Stimulated activated CD4-positive, alpha-beta T cell treated with anti-CD3 and anti-CD28 coated beads, Interleukin-1b, Interleukin-23, amount 100 ng/mL, for 1 hour (primary cell): ENCODE measurements around the gene CNDP1.

ENCODE experiments used
- DNase-seq, 2 donors: peaks; one replicate each; pipeline ENCODE4 v3.0.0-alpha.2; 2020; ENCODE audit warnings: low read depth in 2 of 2

Gene CNDP1

DNA sequence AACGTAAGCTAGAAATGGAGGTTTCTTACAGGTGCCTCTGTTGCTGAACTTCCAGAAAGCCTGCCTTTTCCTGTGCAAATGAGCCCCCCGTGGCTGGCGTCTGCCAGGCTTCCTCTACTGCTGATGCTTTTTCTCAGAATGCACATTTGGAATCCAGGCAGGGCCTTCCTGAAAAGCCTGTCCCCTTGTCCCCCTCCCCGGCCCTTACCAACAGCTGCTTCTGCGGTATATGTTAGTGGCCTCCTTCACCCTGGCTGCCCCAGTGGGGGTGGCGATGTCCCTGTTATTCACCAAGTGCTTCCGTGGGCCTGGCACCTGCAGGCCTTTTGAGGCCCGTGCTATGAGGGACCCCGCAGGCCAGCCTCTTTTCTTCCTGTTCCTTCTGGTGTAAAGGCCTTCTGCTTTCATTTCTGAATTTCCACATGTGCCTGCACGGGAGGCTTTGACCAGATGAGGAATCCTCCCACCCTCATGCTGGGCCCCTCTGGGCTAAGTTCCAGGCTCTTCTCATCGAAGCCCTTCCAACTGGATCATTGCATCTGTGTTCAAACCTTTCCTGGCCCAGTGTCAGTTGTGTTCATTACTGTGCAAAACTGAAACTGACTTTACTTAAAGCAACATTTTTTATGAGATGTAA lies 27.7 kb upstream of the CNDP1 start:
- no peak for DNase-seq

DNA sequence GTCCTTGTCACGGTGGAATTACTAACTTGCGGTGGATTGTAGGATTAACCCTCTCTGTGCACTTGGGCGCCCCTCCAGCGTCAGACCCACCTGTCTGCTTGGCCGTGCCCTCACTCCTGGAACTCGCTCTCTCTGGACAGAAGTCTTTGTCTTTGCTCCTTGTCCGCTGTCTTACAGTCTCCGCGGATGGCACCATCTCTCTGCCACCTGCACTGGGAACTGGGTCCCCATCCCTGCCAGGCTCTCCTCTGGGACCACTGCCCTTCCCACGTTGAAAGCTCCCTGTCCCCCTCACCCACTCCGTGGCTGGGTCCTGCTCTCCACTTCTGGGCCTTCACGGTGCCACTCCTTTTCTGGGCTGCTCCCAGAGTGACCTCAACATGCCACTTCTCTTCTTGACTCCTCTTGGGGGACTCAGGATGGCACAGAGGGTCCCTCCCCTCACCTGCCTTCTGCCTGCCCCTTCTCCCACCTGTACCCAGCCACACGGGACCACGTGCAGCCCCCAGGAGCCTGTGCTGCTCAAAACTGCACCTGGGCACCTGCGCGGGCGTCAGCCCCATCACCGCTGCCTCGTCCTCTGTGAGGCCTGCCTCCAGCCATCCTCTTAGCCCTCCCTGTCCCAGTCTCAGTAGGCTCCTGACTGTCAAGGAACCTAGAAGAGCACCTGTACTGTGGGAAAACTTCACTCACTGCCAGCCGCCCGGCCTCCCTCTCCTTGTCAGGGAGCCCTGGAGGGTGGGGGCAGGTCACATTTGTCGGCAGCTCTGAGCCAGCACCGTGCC lies 27.0 kb upstream of the CNDP1 start:
- no peak for DNase-seq

DNA sequence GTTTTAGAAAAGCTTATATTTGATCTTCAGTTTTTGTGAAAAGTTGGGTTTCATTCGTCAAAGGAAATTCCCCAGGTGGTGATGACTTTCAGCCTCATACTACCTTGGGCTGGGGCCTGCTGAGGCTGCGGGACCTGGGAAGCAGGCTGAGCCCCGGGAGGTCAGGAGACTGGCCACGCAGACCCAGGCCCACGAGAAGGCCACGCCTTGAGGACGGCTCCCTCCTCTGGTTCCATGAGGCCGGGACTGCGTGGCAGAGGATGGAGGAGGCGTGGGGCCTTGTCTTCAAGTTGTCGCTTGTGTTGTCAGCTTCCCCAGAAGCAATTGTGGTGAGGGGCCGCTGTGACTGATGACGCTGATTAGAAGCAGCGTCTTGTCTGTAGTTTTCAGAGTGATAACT lies 26.4 kb upstream of the CNDP1 start:
- no peak for DNase-seq

GRCh38 chr18:74508366-74508765 lies 25.9 kb upstream of the CNDP1 start:
- no peak for DNase-seq

- no peak for DNase-seq
These were observed 25.5 kb upstream of the CNDP1 start for GRCh38 chr18:74508821-74509225.

DNA sequence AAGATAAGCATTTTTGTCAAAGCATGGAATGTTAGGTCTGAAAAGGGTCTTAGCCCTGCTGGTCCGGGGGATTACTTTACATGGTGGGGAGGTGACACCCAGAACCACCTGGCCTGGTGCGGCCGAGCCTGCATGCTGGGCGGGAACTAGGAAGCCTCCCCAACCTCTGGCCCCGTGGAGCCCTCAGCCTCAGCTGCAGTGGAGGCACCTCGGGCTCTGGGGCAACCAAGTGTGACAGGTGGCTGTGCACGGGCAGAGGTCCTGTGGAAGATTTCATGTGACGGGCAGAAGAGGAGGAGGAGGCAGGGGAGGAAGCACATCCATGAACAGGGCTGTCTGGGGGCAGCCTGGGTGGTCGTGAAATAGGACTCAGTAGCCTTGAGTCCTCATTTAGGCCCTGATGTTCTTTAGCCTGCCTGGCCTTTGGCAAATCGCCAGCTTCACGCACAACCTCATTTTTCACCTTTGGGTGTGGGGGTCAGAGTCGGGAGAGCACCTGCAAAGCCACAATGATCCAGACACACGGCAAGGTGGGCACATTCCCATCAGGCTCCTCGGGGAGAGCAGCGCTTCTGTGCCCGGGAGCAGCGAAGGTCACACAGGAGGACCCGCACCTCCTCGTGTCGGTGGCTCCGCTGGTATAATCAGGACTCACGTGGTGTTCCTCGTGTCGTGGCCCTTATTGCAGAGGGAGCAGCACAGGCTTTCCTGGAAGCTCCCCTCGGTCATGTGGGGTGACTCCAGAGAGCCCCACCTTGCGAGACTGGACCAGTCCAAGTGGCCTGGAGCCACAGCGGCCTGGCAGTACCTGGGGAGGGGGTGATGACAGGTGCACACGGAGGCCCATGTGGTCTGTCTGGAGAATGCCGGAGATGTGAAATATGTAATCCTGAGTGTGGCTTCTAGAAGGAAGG lies 24.2 kb upstream of the CNDP1 start:
- no peak for DNase-seq

DNA sequence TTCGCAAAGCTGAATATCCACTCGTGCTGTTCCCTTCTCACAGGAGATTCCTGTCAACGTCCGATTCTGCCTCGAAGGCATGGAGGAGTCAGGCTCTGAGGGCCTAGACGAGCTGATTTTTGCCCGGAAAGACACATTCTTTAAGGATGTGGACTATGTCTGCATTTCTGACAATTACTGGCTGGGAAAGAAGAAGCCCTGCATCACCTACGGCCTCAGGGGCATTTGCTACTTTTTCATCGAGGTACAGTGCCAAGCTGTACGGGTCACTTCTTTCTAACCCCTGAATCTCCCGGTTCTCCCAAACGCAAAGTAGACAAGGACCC lies 23.6 kb upstream of the CNDP1 start:
- no peak for DNase-seq

GRCh38 chr18:74511823-74512222 lies 22.5 kb upstream of the CNDP1 start:
- DNase-seq, result no peak

DNA sequence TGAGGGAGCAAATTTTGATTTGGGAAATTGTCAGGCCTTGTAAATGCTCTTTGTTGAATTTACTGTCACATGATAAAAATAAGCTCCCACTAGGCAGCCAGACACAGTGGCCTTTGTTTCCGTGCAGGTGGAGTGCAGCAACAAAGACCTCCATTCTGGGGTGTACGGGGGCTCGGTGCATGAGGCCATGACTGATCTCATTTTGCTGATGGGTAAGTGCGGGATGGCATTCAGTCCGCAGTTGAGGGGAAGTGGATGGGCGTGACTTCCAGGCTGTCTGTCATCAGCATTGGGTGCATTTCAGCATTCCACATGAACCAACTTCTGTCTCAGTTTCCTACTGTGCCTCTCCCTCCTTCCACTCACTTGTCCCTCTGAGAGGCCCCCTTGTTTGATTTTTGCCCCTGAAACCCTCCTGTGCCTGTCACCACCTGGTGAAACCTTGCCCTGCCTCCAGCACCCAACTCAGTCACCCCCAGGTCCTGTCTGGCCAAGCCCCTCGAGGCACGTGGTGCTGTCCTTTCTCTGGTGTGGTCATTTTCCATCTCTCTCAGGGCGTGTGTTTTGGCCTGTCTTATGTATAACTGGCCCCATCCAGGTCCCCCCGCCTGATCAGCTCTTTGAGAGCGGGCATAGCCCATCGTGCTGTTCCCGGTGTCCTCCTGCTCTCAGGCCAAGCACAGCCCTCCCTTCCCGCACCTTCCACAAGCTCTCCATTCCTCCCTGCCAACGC lies 21.8 kb upstream of the CNDP1 start:
- DNase-seq, result no peak

- DNase-seq, result no peak
These were observed 21.0 kb upstream of the CNDP1 start for GRCh38 chr18:74513149-74513882.

GRCh38 chr18:74513883-74514205 lies 20.5 kb upstream of the CNDP1 start:
- DNase-seq, result no peak

- DNase-seq, result no peak
These were observed 19.3 kb upstream of the CNDP1 start for GRCh38 chr18:74514860-74515495.

- no peak for DNase-seq
These were observed 18.6 kb upstream of the CNDP1 start for GRCh38 chr18:74515620-74516231.

GRCh38 chr18:74516271-74517235 lies 17.7 kb upstream of the CNDP1 start:
- no peak for DNase-seq

GRCh38 chr18:74517236-74517630 lies 17.1 kb upstream of the CNDP1 start:
- no peak for DNase-seq

DNA sequence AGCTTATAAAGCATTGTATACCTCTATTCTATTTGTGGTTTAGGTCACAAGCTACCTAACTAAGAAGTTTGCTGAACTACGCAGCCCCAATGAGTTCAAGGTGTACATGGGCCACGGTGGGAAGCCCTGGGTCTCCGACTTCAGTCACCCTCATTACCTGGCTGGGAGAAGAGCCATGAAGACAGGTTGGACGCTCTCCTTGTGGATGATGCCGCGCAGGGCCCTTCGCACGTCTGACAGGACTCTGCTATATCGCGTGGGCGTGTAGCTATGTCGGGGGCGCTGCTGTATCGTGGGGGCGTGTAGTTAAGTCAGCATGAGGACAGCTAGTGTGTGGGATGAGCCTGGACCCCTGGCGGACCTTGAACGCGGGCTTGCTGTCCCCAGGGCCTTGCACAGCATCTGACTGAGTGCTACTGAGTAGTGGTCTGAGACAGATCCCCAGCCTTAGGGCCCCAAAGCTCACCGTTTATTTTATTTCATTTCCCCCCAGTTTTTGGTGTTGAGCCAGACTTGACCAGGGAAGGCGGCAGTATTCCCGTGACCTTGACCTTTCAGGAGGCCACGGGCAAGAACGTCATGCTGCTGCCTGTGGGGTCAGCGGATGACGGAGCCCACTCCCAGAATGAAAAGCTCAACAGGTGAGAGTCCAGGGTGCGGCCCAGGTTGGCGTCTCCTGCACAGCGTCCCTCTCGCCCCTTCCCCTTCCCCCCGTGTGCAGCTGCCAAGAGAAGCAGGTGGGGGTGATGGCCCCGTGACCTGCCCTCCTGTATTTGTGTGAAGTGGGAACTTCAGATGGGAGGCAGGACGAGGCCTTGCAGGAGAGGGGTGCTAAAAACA lies 15.6 kb upstream of the CNDP1 start:
- no peak for DNase-seq

GRCh38 chr18:74519320-74520095 lies 14.8 kb upstream of the CNDP1 start:
- no peak for DNase-seq
